ENCODE measurements around the gene MEX3D.

DNA sequence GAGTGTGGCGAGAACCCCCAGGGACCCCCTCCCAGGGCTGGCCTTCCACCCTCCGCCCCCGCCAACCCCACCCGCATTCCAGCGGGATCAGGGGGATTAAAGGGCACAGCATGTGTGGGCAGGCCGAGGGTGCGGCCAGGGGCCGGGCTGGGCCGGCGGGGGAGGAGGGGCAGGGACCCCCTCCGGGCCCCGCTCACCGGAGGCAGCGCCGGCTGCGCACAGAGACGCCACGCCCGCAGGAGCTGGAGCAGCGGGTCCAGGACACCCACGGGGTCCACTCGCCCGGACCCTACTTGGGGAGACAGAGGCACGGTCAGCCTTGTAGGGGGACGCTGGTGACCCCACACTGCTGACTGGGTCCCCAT, 57.7 kb downstream of the MEX3D start:
- no peak for TF ChIP-seq POLR2A (IDR thresholded peaks at IDR 0.05; ENCODE audit: low read depth, low read length)
- no peak for TF ChIP-seq POLR2AphosphoS5 (IDR thresholded peaks at IDR 0.05; ENCODE audit: low read depth, low read length)
- no peak for TF ChIP-seq TAF1 (IDR thresholded peaks at IDR 0.05; ENCODE audit: low read depth, low read length)
- TF ChIP-seq PAX5 (IDR thresholded peaks at IDR 0.05; ENCODE audit: insufficient read depth, low read length, severe bottlenecking) = no peak
